GM23338 (cell line): Measurements from ENCODE around the gene FGF4.

Experiments used
- CREB1 ChIP-seq: fragments of 250-450 bp; sonication (Bioruptor Pico); IDR thresholded peaks from 2 replicates; pipeline ENCODE4 v1.5.0; 2020; ENCODE audit warnings: low read depth, mild to moderate bottlenecking, moderate library complexity
- EZH2 ChIP-seq: fragments of 200-600 bp; sonication (generic); IDR thresholded peaks from one replicate; pipeline ENCODE4 v1.8.0; 2017; ENCODE audit warnings: antibody characterized with exemption, mild to moderate bottlenecking, low read depth; ENCODE audit not compliant: unreplicated experiment
- EZH2phosphoT487 ChIP-seq: fragments of 200-600 bp; sonication (generic); IDR thresholded peaks from one replicate; pipeline ENCODE4 v1.8.1; 2018; ENCODE audit warnings: antibody characterized with exemption; ENCODE audit not compliant: unreplicated experiment
- JUNB ChIP-seq: IDR thresholded peaks from one replicate; pipeline ENCODE4 v1.6.1; 2016; ENCODE audit warnings: antibody characterized with exemption; ENCODE audit not compliant: unreplicated experiment
- NANOG ChIP-seq: IDR thresholded peaks from 2 replicates; pipeline ENCODE4 v1.6.1; 2016; ENCODE audit warnings: antibody characterized with exemption, borderline replicate concordance
- POLR2AphosphoS5 ChIP-seq: IDR thresholded peaks from 2 replicates; pipeline ENCODE4 v1.6.1; 2016; ENCODE audit warnings: antibody characterized with exemption, low read depth
- STAT1 ChIP-seq: IDR thresholded peaks from one replicate; pipeline ENCODE4 v1.6.1; 2016; ENCODE audit warnings: antibody characterized with exemption; ENCODE audit not compliant: unreplicated experiment
- ZNF114 ChIP-seq: fragments of 250-450 bp; sonication (Bioruptor Pico); IDR thresholded peaks from 2 replicates; pipeline ENCODE4 v1.5.0; 2020; ENCODE audit warnings: mild to moderate bottlenecking, moderate library complexity
- ZNF331 ChIP-seq: fragments of 250-450 bp; sonication (Bioruptor Pico); IDR thresholded peaks from 2 replicates; pipeline ENCODE4 v1.5.0; 2020; ENCODE audit warnings: low read depth, mild to moderate bottlenecking, moderate library complexity
- TF ChIP-seq, protein P1 (sequence below), 2 experiments: fragments of 200-600 bp in 1 of 2; sonication (generic) in 1 of 2; conservative IDR thresholded peaks; 2 replicates each; pipeline versions ENCODE4 v1.5.1 to v1.6.1; 2016 to 2017; ENCODE audit warnings: antibody characterized with exemption in 2 of 2, low read depth in 2 of 2, mild to moderate bottlenecking in 2 of 2, moderate library complexity in 1 of 2
- TF ChIP-seq, protein P2 (sequence below): IDR thresholded peaks from one replicate; pipeline ENCODE4 v1.6.1; 2018; ENCODE audit warnings: antibody characterized with exemption; ENCODE audit not compliant: unreplicated experiment
- TF ChIP-seq, protein P3 (sequence below): IDR thresholded peaks from 2 replicates; pipeline ENCODE4 v1.6.1; 2016; ENCODE audit warnings: antibody characterized with exemption
- TF ChIP-seq, protein P4 (sequence below): fragments of 250-450 bp; sonication (Bioruptor Pico); IDR thresholded peaks from 2 replicates; pipeline ENCODE4 v1.5.0; 2020; ENCODE audit warnings: mild to moderate bottlenecking, moderate library complexity

DNA sequence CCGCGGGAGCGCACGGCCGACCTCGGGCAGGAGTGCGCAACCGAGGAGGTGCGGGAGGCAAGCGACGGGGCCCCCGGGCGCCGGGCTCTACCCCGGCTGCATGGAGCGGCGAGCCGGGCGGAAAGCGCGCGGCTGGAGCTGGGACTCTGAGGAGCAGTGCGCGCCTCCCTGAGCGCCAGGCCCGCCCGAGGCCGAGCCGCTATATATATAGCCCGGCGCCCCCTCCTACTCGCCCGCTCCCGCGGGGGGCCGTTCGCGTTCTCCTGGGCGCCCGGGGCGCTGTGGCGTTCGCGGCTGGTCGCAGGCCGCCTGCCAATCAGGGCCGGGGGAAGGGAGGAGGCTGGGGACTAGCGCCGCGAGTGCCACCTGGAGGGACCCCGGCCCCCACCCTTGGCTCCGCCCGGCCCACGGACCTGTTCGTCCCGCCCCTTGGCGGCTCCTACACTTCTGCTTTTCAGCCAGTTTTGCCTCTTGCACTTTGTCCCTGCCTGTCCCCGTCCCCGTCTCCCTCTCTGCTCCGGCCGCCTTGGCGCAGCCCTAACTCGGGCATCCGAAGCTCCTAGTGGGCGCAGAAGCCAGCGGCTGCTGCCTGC, at the start of gene FGF4:
- TF ChIP-seq, protein P1, sequence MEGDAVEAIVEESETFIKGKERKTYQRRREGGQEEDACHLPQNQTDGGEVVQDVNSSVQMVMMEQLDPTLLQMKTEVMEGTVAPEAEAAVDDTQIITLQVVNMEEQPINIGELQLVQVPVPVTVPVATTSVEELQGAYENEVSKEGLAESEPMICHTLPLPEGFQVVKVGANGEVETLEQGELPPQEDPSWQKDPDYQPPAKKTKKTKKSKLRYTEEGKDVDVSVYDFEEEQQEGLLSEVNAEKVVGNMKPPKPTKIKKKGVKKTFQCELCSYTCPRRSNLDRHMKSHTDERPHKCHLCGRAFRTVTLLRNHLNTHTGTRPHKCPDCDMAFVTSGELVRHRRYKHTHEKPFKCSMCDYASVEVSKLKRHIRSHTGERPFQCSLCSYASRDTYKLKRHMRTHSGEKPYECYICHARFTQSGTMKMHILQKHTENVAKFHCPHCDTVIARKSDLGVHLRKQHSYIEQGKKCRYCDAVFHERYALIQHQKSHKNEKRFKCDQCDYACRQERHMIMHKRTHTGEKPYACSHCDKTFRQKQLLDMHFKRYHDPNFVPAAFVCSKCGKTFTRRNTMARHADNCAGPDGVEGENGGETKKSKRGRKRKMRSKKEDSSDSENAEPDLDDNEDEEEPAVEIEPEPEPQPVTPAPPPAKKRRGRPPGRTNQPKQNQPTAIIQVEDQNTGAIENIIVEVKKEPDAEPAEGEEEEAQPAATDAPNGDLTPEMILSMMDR (conservative IDR thresholded peaks at IDR 0.05; ENCODE audit: low read depth in 2 of 2), result 0 out of 4 replicates have a peak, but pooled peaks of 1 of the 2 experiments have one; percentile 2
- TF ChIP-seq POLR2AphosphoS5 (0 out of 2 replicates have a peak, but pooled peaks have one; percentile 11), ZNF331 (CRISPR knock-in tag) (no peak), EZH2 (peak; percentile 39), CREB1 (CRISPR knock-in tag) (no peak), EZH2phosphoT487 (no peak), NANOG (no peak), JUNB (no peak), STAT1 (no peak), ZNF114 (CRISPR knock-in tag) (no peak)
- TF ChIP-seq, protein P2, sequence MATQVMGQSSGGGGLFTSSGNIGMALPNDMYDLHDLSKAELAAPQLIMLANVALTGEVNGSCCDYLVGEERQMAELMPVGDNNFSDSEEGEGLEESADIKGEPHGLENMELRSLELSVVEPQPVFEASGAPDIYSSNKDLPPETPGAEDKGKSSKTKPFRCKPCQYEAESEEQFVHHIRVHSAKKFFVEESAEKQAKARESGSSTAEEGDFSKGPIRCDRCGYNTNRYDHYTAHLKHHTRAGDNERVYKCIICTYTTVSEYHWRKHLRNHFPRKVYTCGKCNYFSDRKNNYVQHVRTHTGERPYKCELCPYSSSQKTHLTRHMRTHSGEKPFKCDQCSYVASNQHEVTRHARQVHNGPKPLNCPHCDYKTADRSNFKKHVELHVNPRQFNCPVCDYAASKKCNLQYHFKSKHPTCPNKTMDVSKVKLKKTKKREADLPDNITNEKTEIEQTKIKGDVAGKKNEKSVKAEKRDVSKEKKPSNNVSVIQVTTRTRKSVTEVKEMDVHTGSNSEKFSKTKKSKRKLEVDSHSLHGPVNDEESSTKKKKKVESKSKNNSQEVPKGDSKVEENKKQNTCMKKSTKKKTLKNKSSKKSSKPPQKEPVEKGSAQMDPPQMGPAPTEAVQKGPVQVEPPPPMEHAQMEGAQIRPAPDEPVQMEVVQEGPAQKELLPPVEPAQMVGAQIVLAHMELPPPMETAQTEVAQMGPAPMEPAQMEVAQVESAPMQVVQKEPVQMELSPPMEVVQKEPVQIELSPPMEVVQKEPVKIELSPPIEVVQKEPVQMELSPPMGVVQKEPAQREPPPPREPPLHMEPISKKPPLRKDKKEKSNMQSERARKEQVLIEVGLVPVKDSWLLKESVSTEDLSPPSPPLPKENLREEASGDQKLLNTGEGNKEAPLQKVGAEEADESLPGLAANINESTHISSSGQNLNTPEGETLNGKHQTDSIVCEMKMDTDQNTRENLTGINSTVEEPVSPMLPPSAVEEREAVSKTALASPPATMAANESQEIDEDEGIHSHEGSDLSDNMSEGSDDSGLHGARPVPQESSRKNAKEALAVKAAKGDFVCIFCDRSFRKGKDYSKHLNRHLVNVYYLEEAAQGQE, result no peak
- TF ChIP-seq, protein P3, sequence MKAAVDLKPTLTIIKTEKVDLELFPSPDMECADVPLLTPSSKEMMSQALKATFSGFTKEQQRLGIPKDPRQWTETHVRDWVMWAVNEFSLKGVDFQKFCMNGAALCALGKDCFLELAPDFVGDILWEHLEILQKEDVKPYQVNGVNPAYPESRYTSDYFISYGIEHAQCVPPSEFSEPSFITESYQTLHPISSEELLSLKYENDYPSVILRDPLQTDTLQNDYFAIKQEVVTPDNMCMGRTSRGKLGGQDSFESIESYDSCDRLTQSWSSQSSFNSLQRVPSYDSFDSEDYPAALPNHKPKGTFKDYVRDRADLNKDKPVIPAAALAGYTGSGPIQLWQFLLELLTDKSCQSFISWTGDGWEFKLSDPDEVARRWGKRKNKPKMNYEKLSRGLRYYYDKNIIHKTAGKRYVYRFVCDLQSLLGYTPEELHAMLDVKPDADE, result no peak
- TF ChIP-seq, protein P4, sequence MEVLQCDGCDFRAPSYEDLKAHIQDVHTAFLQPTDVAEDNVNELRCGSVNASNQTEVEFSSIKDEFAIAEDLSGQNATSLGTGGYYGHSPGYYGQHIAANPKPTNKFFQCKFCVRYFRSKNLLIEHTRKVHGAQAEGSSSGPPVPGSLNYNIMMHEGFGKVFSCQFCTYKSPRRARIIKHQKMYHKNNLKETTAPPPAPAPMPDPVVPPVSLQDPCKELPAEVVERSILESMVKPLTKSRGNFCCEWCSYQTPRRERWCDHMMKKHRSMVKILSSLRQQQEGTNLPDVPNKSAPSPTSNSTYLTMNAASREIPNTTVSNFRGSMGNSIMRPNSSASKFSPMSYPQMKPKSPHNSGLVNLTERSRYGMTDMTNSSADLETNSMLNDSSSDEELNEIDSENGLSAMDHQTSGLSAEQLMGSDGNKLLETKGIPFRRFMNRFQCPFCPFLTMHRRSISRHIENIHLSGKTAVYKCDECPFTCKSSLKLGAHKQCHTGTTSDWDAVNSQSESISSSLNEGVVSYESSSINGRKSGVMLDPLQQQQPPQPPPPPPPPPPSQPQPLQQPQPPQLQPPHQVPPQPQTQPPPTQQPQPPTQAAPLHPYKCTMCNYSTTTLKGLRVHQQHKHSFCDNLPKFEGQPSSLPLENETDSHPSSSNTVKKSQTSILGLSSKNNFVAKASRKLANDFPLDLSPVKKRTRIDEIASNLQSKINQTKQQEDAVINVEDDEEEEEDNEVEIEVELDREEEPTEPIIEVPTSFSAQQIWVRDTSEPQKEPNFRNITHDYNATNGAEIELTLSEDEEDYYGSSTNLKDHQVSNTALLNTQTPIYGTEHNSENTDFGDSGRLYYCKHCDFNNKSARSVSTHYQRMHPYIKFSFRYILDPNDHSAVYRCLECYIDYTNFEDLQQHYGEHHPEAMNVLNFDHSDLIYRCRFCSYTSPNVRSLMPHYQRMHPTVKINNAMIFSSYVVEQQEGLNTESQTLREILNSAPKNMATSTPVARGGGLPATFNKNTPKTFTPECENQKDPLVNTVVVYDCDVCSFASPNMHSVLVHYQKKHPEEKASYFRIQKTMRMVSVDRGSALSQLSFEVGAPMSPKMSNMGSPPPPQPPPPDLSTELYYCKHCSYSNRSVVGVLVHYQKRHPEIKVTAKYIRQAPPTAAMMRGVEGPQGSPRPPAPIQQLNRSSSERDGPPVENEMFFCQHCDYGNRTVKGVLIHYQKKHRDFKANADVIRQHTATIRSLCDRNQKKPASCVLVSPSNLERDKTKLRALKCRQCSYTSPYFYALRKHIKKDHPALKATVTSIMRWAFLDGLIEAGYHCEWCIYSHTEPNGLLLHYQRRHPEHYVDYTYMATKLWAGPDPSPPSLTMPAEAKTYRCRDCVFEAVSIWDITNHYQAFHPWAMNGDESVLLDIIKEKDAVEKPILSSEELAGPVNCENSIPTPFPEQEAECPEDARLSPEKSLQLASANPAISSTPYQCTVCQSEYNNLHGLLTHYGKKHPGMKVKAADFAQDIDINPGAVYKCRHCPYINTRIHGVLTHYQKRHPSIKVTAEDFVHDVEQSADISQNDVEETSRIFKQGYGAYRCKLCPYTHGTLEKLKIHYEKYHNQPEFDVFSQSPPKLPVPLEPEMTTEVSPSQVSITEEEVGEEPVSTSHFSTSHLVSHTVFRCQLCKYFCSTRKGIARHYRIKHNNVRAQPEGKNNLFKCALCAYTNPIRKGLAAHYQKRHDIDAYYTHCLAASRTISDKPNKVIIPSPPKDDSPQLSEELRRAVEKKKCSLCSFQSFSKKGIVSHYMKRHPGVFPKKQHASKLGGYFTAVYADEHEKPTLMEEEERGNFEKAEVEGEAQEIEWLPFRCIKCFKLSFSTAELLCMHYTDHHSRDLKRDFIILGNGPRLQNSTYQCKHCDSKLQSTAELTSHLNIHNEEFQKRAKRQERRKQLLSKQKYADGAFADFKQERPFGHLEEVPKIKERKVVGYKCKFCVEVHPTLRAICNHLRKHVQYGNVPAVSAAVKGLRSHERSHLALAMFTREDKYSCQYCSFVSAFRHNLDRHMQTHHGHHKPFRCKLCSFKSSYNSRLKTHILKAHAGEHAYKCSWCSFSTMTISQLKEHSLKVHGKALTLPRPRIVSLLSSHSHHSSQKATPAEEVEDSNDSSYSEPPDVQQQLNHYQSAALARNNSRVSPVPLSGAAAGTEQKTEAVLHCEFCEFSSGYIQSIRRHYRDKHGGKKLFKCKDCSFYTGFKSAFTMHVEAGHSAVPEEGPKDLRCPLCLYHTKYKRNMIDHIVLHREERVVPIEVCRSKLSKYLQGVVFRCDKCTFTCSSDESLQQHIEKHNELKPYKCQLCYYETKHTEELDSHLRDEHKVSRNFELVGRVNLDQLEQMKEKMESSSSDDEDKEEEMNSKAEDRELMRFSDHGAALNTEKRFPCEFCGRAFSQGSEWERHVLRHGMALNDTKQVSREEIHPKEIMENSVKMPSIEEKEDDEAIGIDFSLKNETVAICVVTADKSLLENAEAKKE, result no peak
